Sigmoid colon (tissue), 7 donors: ENCODE results near the gene FTCDNL1. TPM values are rescaled to one million over a fixed set of nuclear protein-coding genes. Genes with fewer than 3 reads are reported as not detected.

ENCODE experiments used
- DNase-seq: peaks from one replicate; pipeline ENCODE4 v3.0.0-alpha.2; 2019
- H3K27ac ChIP-seq, 4 donors: fragments of 200-600 bp; sonication (generic); one replicate each; pipeline ENCODE4 v1.5.1; 2016 to 2019; ENCODE audit warnings: mild to moderate bottlenecking in 1 of 4
- H3K27me3 ChIP-seq, 3 donors: fragments of 200-600 bp; sonication (generic); one replicate each; pipeline ENCODE4 v1.5.1; 2019; ENCODE audit warnings: mild to moderate bottlenecking in 1 of 3
- H3K36me3 ChIP-seq, 4 donors: fragments of 200-600 bp; sonication (generic); one replicate each; pipeline ENCODE4 v1.5.1; 2016 to 2019
- H3K4me1 ChIP-seq, 4 donors: fragments of 200-600 bp; sonication (generic); one replicate each; pipeline ENCODE4 v1.5.1; 2017 to 2019
- H3K4me3 ChIP-seq, 4 donors: fragments of 200-600 bp; sonication (generic); one replicate each; pipeline ENCODE4 v1.5.1; 2017 to 2019; ENCODE audit warnings: mild to moderate bottlenecking in 2 of 4, moderate library complexity in 1 of 4
- H3K9me3 ChIP-seq, 4 donors: fragments of 200-600 bp in 3 of 4; sonication (generic) in 3 of 4; one replicate each; pipeline versions ENCODE4 v1.5.1 to v1.6.1; 2013 to 2019
- CTCF ChIP-seq, 4 experiments: fragments of 450-650 bp in 3 of 4; fragments of 200-600 bp in 1 of 4; IDR thresholded peaks; one replicate each; pipeline ENCODE4 v1.5.1; 2016 to 2019; ENCODE audit warnings: antibody characterized with exemption in 4 of 4, mild to moderate bottlenecking in 3 of 4, moderate library complexity in 2 of 4
- EP300 ChIP-seq, 4 donors: sonication (generic); formaldehyde crosslinking; IDR thresholded peaks; one replicate each; pipeline ENCODE4 v1.6.1; 2017; ENCODE audit warnings: antibody characterized with exemption in 4 of 4
- POLR2A ChIP-seq, 2 donors: fragments of 450-650 bp; IDR thresholded peaks; one replicate each; pipeline ENCODE4 v1.6.1; 2016; ENCODE audit warnings: antibody characterized with exemption in 2 of 2, mild to moderate bottlenecking in 2 of 2, moderate library complexity in 2 of 2
- POLR2AphosphoS5 ChIP-seq, 4 donors: sonication (generic); formaldehyde crosslinking; IDR thresholded peaks; one replicate each; pipeline ENCODE4 v1.6.1; 2017; ENCODE audit warnings: antibody characterized with exemption in 4 of 4
- WGBS, 2 donors: extraction: QIAGEN DNeasy Blood & Tissue Kit; methylation state at CpG; one replicate each; pipeline ENCODE4 v1.1.7; 2013; 5-methylcytosine and 5-hydroxymethylcytosine counted together
- intact Hi-C: fragments of 100-400 bp; cut with DNase I; formaldehyde crosslinking; loops from one replicate; pipeline ENCODE4 v1.15.1; 2023
- polyA plus RNA-seq, 3 donors: library from polyadenylated mRNA; stranded (reverse); fragments of 200-250 nt; gene quantifications; one replicate each; pipeline ENCODE4 v1.2.3, GENCODE V29; 2013
- total RNA-seq, 4 donors: library from RNA; depleted of rRNA; stranded (reverse); fragments of >200 nt; gene quantifications; one replicate each; pipeline ENCODE4 v1.1.0, GENCODE V29; 2016
- donor health status: healthy with polysubstance abuse.
- donor health status: Bipolar disorder and iron deficiency.
- donor health status: healthy.

The FTCDNL1 gene
- total and polyA plus RNA-seq, 7 donors = 1.1 to 5.0 (median 2.3) TPM; not detected in 1

- no peaks in the 10 kb centered on the region for H3K9me3 ChIP-seq
- H3K27ac ChIP-seq = no peak overlapping the region
- DNase-seq = no peak
- no peaks in the 10 kb centered on the region for H3K27me3 ChIP-seq
- no peaks in the 10 kb centered on the region for H3K36me3 ChIP-seq
- no peak overlapping the region for H3K4me3 ChIP-seq
- intact Hi-C loops = no loop called here
- 56 to 58% methylated on average over 4 of the region's 4 CpGs for WGBS, 2 donors
- H3K4me1 ChIP-seq = peaks cover 0 to 5% (median 2%) of the 10 kb centered on the region in 4 donors
- no peak for TF ChIP-seq EP300 (IDR thresholded peaks at IDR 0.05)
- no peak for TF ChIP-seq POLR2A (IDR thresholded peaks at IDR 0.05)
- no peak for TF ChIP-seq CTCF (IDR thresholded peaks at IDR 0.05)
- no peak for TF ChIP-seq POLR2AphosphoS5 (IDR thresholded peaks at IDR 0.05)
Measured at GRCh38 chr2:199855812-199856211, 4.8 kb upstream of the FTCDNL1 start.

GRCh38 chr2:199851883-199852282 is 891 bp upstream of the FTCDNL1 start:
- no peaks in the 10 kb centered on the region for H3K27me3 ChIP-seq
- H3K36me3 ChIP-seq = no peaks in the 10 kb centered on the region
- no peak for DNase-seq
- intact Hi-C loops = loop anchor here (1.0 to 5.0 kb wide), 2 partner anchors 55 to 59 kb away; partner anchors contain the start of gene C2orf69
- H3K4me1 ChIP-seq = peaks cover 0 to 12% (median 5%) of the 10 kb centered on the region in 4 donors
- H3K9me3 ChIP-seq = no peaks in the 10 kb centered on the region
- TF ChIP-seq POLR2A (IDR thresholded peaks at IDR 0.05) (no peak), CTCF (IDR thresholded peaks at IDR 0.05) (no peak), EP300 (IDR thresholded peaks at IDR 0.05) (no peak), POLR2AphosphoS5 (IDR thresholded peaks at IDR 0.05) (no peak)
- 63 to 85% methylated on average over 2 of the region's 2 CpGs for WGBS, 2 donors
- H3K27ac ChIP-seq = peak overlapping the region in 1 of 4 donors; percentile 74
- H3K4me3 ChIP-seq = no peak overlapping the region

GRCh38 chr2:199851501-199851810 is 464 bp upstream of the FTCDNL1 start:
- H3K4me3 ChIP-seq = peak overlapping the region; percentile 53 to 77 (median 70)
- peak overlapping the region; percentile 66 to 75 (median 73) for H3K27ac ChIP-seq
- peaks cover 0 to 12% (median 5%) of the 10 kb centered on the region in 4 donors for H3K4me1 ChIP-seq
- H3K36me3 ChIP-seq = no peaks in the 10 kb centered on the region
- no peaks in the 10 kb centered on the region for H3K27me3 ChIP-seq
- WGBS, 2 donors = 30 to 33% methylated on average over 8 of the region's 8 CpGs
- TF ChIP-seq POLR2A (IDR thresholded peaks at IDR 0.05) = no peak
- intact Hi-C loops = loop anchor here (1.0 to 5.0 kb wide), 2 partner anchors 54 to 60 kb away; partner anchors contain the start of gene C2orf69
- no peaks in the 10 kb centered on the region for H3K9me3 ChIP-seq
- no peak for DNase-seq

GRCh38 chr2:199850218-199850717 is 724 bp downstream of the FTCDNL1 start:
- no peak for TF ChIP-seq CTCF (IDR thresholded peaks at IDR 0.05)
- no peak for TF ChIP-seq POLR2AphosphoS5 (IDR thresholded peaks at IDR 0.05)
- TF ChIP-seq EP300 (IDR thresholded peaks at IDR 0.05) = no peak
- TF ChIP-seq POLR2A (IDR thresholded peaks at IDR 0.05) = no peak
- Histone ChIP-seq H3K4me3 (peak overlapping the region; percentile 53 to 77 (median 70)), H3K27ac (peak overlapping the region; percentile 66 to 75 (median 73)), H3K36me3 (no peaks in the 10 kb centered on the region), H3K27me3 (no peaks in the 10 kb centered on the region), H3K9me3 (no peaks in the 10 kb centered on the region), H3K4me1 (peaks cover 0 to 12% (median 5%) of the 10 kb centered on the region in 4 donors)
- no peak for DNase-seq
- intact Hi-C loops = loop anchor here (5.0 kb wide), 1 partner anchor 53 kb away; no protein-coding TSS in a partner anchor
- 5 to 14% methylated on average over 12 of the region's 12 CpGs for WGBS, 2 donors

GRCh38 chr2:199848389-199849130 is 2.4 kb downstream of the FTCDNL1 start:
- no peak overlapping the region for H3K4me3 ChIP-seq
- TF ChIP-seq POLR2A (IDR thresholded peaks at IDR 0.05) (no peak), POLR2AphosphoS5 (IDR thresholded peaks at IDR 0.05) (no peak), EP300 (IDR thresholded peaks at IDR 0.05) (no peak), CTCF (IDR thresholded peaks at IDR 0.05) (no peak)
- intact Hi-C loops = no loop called here
- no peaks in the 10 kb centered on the region for H3K9me3 ChIP-seq
- 91 to 92% methylated on average over 11 of the region's 11 CpGs for WGBS, 2 donors
- no peaks in the 10 kb centered on the region for H3K36me3 ChIP-seq
- H3K27me3 ChIP-seq = no peaks in the 10 kb centered on the region
- DNase-seq = no peak
- no peak overlapping the region for H3K27ac ChIP-seq
- H3K4me1 ChIP-seq = peaks cover 0 to 12% (median 5%) of the 10 kb centered on the region in 4 donors
